Osteoblast (primary cell): Measurements from ENCODE around the gene HK1. TPM values are rescaled to one million over a fixed set of nuclear protein-coding genes. Genes with fewer than 3 reads are reported as not detected.

Source experiments
- DNase-seq: peaks from one replicate; pipeline ENCODE4 v3.0.0; 2011; ENCODE audit warnings: low spot score, mixed read lengths; ENCODE audit not compliant: insufficient read length; ENCODE audit errors: missing footprints
- H2AFZ ChIP-seq: 2 replicates; pipeline ENCODE4 v1.6.0; 2011; ENCODE audit warnings: mild to moderate bottlenecking, low read length
- H3K27ac ChIP-seq: 2 replicates; pipeline ENCODE4 v1.5.1; 2011; ENCODE audit warnings: mild to moderate bottlenecking, low read depth, low read length, moderate library complexity
- H3K27me3 ChIP-seq: 2 replicates; pipeline ENCODE4 v1.6.0; 2012; ENCODE audit warnings: mild to moderate bottlenecking, control low read depth, inconsistent platforms, low read length, moderate library complexity; ENCODE audit not compliant: insufficient read depth
- H3K36me3 ChIP-seq: 2 replicates; pipeline ENCODE4 v1.5.1; 2011; ENCODE audit warnings: mild to moderate bottlenecking, low read length, control low read depth, moderate library complexity; ENCODE audit not compliant: insufficient read depth
- H3K4me1 ChIP-seq: 2 replicates; pipeline ENCODE4 v1.5.1; 2011; ENCODE audit warnings: mild to moderate bottlenecking, low read length, control low read depth, moderate library complexity; ENCODE audit not compliant: insufficient read depth
- H3K4me2 ChIP-seq: 2 replicates; pipeline ENCODE4 v1.6.0; 2011; ENCODE audit warnings: mild to moderate bottlenecking, low read length; ENCODE audit not compliant: insufficient read depth
- H3K4me3 ChIP-seq: fragments of 200-600 bp; sonication (generic); 3 replicates; pipeline ENCODE4 v1.5.1; 2012; ENCODE audit warnings: mild to moderate bottlenecking, low read length, inconsistent platforms; ENCODE audit not compliant: insufficient read depth
- H3K79me2 ChIP-seq: 2 replicates; pipeline ENCODE4 v1.6.0; 2012; ENCODE audit warnings: mild to moderate bottlenecking, low read length, control low read depth, inconsistent platforms; ENCODE audit not compliant: insufficient read depth
- H3K9me3 ChIP-seq: 2 replicates; pipeline ENCODE4 v1.5.1; 2011; ENCODE audit warnings: low read depth, low read length, control low read depth
- H4K20me1 ChIP-seq: 2 replicates; pipeline ENCODE4 v1.6.0; 2012; ENCODE audit warnings: mild to moderate bottlenecking, low read length, control low read depth; ENCODE audit not compliant: insufficient read depth
- total RNA-seq: library from RNA; depleted of rRNA; stranded (reverse); fragments of >200 nt; gene quantifications from 2 replicates; pipeline ENCODE4 v1.2.3, GENCODE V29; 2012
- TF ChIP-seq, protein P1 (sequence below): IDR thresholded peaks from 2 replicates; pipeline ENCODE4 v1.5.1; 2011; ENCODE audit warnings: mild to moderate bottlenecking, low read depth, low read length, moderate library complexity; ENCODE audit errors: extremely low read depth

The HK1 gene
- total RNA-seq, 1 donor: 111 TPM

DNA sequence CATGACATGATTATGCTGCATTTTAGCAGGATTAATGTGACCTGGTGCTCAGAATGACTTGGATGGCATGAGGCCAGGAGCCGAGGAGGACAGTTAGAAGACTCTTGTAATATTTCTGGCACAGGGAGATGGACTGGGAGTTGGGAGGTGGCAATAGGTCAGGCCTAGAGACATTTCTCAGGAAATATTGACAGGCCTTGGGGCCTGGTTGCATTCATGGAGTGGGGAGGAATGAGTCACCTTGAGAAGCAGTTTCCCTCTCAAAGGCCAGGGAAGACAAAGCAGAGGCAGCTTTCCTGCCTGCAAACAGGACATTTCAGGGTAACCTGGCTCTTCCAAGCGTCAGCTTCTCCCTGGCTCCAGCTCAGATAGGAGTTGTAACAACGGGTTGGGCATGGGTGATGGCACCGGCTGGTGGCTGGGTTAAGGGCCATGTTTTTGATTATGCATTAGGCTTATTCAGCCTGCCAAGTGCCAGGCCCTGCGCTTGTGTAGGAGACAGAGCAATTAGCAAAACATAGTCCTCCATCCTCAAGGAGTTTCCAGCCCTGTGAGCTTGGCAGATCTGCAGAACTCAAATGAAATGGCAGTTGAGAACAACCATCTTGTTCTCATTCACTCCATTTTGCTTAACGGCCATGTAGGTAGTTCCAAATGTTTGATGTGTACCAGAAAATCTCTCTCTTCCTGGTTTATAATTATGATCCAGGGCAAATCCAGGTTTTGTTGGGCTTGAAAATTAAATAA lies 38.2 kb downstream of the HK1 start:
- Histone ChIP-seq H3K79me2 (peaks cover 27% of the 10 kb centered on the region), H2AFZ (peak overlapping the region; percentile 74), H3K4me2 (no peak overlapping the region), H3K36me3 (peaks cover 3% of the 10 kb centered on the region), H4K20me1 (peaks cover 21% of the 10 kb centered on the region), H3K4me3 (no peak overlapping the region), H3K27ac (peak overlapping the region; percentile 56), H3K9me3 (no peaks in the 10 kb centered on the region), H3K4me1 (peaks cover 31% of the 10 kb centered on the region), H3K27me3 (no peaks in the 10 kb centered on the region)
- TF ChIP-seq, protein P1, sequence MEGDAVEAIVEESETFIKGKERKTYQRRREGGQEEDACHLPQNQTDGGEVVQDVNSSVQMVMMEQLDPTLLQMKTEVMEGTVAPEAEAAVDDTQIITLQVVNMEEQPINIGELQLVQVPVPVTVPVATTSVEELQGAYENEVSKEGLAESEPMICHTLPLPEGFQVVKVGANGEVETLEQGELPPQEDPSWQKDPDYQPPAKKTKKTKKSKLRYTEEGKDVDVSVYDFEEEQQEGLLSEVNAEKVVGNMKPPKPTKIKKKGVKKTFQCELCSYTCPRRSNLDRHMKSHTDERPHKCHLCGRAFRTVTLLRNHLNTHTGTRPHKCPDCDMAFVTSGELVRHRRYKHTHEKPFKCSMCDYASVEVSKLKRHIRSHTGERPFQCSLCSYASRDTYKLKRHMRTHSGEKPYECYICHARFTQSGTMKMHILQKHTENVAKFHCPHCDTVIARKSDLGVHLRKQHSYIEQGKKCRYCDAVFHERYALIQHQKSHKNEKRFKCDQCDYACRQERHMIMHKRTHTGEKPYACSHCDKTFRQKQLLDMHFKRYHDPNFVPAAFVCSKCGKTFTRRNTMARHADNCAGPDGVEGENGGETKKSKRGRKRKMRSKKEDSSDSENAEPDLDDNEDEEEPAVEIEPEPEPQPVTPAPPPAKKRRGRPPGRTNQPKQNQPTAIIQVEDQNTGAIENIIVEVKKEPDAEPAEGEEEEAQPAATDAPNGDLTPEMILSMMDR: no peak
- peak; percentile 92 for DNase-seq

DNA sequence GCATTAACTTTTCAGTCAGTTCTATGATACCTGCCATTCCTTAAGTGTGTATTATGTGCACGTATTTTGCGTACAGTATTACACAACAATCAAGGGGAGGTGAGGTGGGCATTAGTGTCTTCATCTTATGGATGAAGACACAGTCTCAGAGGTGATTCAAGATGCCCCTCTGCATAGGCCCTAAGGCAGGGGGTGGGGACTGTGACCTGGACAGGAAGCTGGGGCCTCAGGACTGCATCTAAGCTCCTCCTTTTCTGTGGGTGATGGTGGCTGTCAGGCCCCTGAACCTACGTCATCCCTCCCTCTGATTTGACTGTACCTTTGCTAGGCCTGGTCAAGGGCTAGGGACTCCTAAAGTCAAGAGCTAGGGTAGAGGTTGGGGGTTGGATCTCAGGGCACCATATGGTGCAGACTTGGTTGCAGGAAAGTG lies 38.9 kb downstream of the HK1 start:
- Histone ChIP-seq H3K36me3 (peaks cover 3% of the 10 kb centered on the region), H3K4me2 (no peak overlapping the region), H3K27me3 (no peaks in the 10 kb centered on the region), H3K27ac (peak overlapping the region; percentile 2), H3K9me3 (no peaks in the 10 kb centered on the region), H3K4me1 (peaks cover 37% of the 10 kb centered on the region), H3K4me3 (no peak overlapping the region), H2AFZ (no peak overlapping the region), H4K20me1 (peaks cover 27% of the 10 kb centered on the region), H3K79me2 (peaks cover 34% of the 10 kb centered on the region)
- no peak for DNase-seq
- TF ChIP-seq, protein P1: no peak

DNA sequence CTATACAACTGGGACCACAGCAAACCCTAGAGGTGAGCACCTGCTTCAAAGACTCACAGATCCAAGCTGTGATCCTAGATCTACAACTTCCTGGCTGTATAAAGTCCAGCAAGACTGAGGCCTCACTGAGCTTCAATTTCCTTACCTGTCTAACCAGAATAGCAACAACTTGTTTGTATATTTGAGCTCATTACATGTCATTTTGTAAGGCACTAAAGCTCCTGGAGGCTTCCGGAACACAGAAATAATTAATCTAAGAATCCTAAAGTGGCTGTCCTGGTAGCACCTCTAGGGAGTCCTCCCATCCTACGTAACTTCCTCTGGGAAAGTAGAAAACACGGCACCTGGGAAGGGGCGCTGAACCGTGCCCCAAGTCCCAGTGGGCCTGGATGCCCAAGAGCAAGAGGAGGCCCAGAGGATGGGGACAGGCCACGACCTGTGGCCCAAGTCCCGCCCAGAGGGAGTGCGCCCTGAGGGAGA lies 39.4 kb downstream of the HK1 start:
- Histone ChIP-seq H3K4me2 (peak overlapping the region; percentile 96), H3K79me2 (peaks cover 39% of the 10 kb centered on the region), H3K27ac (peak overlapping the region; percentile 2), H2AFZ (peak overlapping the region; percentile 88), H3K36me3 (peaks cover 3% of the 10 kb centered on the region), H4K20me1 (peaks cover 29% of the 10 kb centered on the region), H3K4me1 (peaks cover 37% of the 10 kb centered on the region), H3K9me3 (no peaks in the 10 kb centered on the region), H3K27me3 (no peaks in the 10 kb centered on the region), H3K4me3 (peak overlapping the region; percentile 98)
- TF ChIP-seq, protein P1: no peak
- no peak for DNase-seq

DNA sequence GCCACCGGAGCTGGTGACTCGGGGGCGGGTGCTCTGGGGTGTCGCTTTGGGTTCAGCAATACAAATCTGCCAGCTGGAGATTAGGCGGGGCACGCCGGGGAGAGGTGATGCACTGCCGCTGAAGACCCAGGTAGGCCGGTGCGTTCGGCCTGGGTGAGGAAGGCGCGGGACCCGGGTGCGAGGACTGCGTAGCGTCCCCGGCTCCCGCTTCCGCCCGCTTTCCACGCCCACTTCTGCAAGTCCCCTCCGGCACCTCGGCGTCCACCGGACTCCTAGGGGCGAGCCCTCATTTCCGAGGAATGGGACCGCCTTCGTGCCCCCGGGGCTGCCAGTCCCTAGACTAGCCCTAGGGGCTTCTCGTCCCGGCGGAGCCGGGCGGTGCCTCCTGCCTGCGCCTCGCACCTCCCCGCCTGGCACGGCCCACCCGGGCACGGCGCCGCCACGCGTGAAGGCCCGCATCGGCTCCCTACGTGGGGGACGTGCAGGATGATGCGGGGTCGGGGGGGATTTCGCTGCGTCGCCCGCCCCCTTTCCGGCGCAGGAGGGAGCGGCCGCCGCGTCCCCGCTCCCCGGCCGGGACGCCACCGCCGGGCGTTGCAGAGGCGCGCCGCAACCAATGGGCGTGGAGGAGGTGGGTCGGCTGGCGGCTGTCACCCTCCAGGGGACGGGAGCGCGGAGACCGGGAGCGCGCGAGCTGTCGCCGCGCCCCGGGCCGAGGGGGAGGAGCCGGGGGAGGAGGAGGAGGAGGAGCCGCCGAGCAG lies 40.0 kb downstream of the HK1 start:
- H3K4me1 ChIP-seq: peaks cover 37% of the 10 kb centered on the region
- H3K36me3 ChIP-seq: peaks cover 3% of the 10 kb centered on the region
- peaks cover 45% of the 10 kb centered on the region for H3K79me2 ChIP-seq
- peak overlapping the region; percentile 98 for H3K4me3 ChIP-seq
- H4K20me1 ChIP-seq: peaks cover 35% of the 10 kb centered on the region
- H2AFZ ChIP-seq: peak overlapping the region; percentile 88
- no peaks in the 10 kb centered on the region for H3K9me3 ChIP-seq
- DNase-seq: peak; percentile 98
- H3K27ac ChIP-seq: peak overlapping the region; percentile 83
- TF ChIP-seq, protein P1: no peak
- peak overlapping the region; percentile 96 for H3K4me2 ChIP-seq
- no peaks in the 10 kb centered on the region for H3K27me3 ChIP-seq
